ENCODE results near the gene KCNJ15.
"Not testable (repeated sequence)": the region's sequence is repeated elsewhere in the genome, so short reads cannot be mapped to it uniquely, and the experiment has no call there.

The KCNJ15 gene

DNA sequence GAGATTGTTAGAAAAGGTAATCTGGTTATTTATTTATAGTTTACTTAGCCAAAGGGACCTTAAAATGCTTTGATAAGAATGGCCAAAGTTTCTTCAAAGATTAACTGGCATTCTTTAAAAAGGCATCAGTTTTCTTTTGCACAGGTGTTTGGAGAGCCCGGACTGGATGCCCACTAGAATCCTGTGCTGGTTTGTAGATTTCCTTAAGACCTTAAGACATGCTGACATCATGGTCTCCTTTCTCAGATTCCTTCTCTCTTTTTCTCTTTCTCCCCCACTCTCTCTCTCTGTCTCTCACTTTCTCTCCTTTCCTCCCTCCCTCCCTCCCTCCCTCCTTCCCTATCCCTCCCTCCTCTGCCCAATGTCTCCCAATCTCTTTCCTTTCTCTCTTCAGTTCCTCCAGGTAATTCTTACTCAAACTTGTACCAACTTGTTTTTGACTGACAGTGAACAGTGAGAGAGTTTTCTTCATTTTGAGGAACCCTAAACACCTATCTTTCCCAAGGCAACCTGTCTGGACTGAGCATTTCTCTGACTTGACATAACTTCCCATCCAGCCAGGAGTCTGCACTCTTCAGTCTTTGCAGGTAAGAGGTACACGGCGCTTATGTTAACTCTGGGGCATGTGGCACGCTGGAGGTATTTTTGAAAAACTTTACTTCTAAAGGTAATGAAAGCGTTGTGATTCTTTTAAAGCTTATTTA is at the start of gene KCNJ15:
Gene KCNJ15, plus strand, starts transcription at position 393 of the 704 bp plus-strand sequence. CDS start 42,271 bp downstream, outside the sequence.
- no peak for DNase-seq (ENCODE audit: low read depth in 2 of 2)

DNA sequence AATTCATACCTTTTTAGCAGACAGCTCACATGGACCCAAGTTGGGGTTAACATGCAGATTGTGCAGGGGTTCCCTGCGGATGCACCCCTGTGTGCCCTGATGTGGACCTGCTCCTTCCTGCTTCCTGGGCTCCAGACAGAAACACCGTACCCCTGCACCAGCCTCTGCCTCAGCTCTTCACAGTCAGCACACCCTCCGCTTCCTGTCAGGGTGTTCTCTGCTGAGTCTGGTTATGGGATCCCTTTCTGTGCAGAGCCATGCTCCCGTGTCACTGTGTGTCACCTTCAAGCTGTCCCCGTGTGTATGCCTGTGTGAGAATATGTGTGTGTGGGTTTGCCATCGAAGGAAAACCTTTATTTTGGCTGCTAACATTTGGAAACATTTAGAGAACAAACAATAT is 48.7 kb upstream of the KCNJ15 start:
- no peak for DNase-seq (ENCODE audit: low read depth in 2 of 2)

DNA sequence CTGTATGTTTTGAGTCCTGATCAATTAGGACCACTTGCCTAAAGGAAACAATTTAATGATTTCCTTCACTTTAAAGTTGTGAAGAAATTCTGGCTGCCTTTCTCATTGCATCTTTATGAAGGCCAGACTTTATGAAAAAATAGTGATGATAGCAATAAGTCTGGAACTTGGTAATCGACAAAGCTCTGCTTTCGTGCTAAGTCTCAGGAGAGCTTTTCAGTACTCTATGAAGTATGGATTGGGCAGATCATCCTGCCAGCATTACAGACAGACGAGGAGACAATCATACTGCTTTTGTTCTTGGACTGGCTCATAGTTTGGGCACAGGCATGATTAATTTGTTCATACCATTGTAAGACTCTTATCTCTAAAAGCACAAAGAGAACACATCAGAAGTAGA is 45.5 kb upstream of the KCNJ15 start:
- DNase-seq (ENCODE audit: low read depth in 2 of 2), result no peak

DNA sequence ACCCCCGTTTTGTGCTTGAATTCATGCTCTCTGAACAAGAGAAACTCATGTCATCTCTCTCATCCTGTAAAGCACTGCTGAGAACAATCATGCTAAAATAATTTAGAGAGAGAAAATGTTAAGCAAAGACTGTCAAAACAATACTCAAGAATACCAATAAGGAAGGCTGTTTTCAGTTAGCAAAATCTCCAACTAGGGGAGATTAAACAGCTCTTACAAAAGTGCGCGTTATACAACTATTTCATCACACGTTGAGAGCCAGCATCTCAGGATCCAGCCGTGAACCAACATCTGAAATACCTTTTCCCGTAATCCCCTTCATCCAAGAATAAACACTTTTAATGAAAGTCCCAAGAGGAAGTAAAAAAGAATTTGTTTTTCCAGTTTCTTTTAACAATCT is 44.1 kb upstream of the KCNJ15 start:
- DNase-seq (ENCODE audit: low read depth in 2 of 2), result no peak

DNA sequence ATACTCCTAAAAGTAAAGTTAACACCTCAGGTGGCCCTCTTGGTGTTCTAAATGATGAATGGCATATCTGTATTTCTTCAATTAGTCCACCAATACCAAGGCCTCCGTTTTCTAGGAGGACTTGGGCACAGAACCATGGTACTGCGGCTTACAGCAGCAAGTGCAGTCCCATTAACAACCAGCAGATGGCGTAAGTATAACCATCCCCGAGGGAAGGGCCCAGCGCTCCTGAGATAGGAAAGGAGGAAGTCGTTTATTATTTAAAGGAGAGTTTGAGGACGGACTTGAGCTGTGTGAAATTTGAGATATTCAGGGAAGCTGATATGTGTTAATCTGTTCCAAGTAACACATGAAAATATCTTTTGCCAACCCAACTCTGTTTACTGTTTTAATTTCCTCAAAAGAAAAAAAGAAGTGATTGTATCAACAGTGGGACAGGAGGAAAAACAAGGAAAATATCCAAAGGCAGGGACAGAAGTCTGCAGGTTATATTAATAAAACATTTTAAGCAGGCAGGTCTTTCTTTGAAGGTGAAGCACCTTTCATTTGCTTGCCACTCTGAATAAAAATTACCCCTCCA is 37.7 kb upstream of the KCNJ15 start:
- peak in 1 of 2 donors; percentile 38 for DNase-seq (ENCODE audit: low read depth in 2 of 2)

DNA sequence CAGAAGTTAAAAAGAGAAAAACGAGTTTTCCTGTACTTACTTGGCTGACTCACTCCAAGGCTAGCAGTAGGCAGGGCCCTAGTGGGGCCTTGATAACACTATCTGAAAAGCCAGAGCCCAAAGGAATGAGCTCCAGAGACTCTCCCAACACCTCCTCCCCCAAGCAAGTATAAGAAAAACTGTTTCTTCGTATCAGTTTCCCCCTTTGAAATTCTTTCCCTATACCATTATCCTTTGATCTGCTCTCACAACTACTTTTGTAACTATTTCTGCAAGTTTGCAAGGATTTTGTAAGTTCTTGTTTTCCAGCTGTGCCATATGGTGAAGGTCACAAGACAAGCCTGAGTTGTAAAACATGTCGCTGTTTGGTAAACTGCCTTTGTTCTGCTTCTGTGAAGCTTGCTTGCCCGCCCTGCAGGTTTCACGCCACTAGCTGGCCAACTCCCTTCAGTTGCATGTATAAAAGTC is 36.5 kb upstream of the KCNJ15 start:
- DNase-seq (ENCODE audit: low read depth in 2 of 2), result no peak

DNA sequence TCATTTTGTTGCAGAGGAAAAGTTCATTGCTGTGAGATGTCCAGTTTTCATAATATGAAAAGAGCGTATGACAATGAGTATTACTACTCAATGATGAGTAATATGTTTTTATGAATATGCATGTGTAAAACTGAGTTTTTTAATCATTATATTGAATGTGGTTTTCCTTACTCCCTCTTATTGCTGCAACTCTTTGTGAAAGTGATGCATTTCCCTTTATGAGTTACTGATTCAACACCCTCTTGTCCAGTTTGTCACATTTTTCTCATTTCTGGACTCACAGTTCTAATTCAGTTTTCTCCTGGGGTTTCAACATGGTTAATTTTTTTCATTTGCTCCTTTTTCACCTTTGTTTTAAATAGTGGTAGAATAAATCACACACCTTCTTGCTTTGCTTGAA is 35.2 kb upstream of the KCNJ15 start:
- no peak for DNase-seq (ENCODE audit: low read depth in 2 of 2)

DNA sequence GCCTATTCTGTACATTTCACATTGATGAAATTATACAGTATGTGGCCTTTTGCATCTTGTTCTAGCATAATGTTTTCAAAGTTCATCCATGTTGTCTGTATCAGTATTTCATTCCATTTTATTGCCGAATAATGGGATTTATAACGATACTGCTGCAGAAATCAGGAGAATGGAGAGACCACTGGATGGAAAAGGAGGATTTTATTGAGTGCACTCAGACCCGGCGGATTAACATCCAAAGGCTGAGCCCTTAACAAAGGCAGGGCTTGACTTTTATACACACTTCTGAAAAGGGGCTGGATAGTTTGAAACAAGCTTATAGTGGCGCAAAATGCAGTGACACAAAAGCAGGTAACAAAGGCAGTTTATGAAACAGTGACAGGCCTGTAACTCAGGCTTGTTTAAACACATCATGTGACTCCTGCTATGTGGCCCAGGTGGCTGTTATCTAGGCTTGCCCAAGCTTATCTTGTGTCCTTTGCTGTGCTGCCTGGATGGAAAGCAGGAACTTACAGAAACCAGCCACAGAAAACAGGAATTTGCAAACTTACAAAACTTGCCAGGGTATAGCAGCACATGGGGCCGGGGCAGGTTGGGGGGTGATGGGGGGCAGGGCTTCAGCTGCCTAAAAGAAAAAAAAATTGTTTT is 32.8 kb upstream of the KCNJ15 start:
- DNase-seq (ENCODE audit: low read depth in 2 of 2), result no peak

DNA sequence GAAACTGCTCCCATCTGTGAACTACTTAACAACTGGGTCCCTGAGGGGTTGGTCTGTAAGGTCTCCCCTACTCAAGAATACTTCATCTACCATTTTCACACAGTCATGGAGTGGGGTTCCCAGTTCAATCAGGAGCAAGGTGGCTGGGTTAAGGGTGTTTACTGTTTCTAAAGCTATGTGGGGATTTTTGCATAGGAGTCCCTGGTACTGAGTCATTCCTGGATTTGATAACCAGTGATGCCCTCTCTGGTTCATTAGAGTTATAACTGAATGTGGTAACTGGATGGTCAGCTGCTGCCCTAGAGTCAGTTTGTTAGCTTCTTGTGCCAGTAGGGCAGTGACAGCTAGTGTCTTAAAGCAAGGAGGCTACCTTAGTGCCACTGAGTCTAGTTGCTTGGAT is 29.4 kb upstream of the KCNJ15 start:
- DNase-seq (ENCODE audit: low read depth in 2 of 2), result no peak

DNA sequence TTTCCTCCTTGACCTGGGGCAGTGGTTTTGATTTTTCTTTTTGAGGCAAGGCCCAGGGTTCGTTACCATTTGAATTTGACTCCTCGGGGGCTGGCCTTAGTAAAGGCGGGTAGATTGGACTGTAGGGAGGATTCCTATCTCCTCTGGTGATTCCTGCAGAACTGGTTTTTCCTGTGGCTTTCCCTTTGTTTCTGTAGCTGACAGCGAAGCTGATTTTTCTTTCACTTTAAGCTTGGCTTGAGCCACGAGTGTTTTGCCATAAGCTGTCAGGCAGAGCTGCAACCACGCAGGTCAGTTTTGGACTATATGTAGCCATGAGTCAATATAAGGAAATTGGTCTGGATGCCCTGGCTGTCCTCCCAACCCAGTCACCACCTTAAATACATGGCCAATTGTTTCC is 28.7 kb upstream of the KCNJ15 start:
- no peak for DNase-seq (ENCODE audit: low read depth in 2 of 2)

DNA sequence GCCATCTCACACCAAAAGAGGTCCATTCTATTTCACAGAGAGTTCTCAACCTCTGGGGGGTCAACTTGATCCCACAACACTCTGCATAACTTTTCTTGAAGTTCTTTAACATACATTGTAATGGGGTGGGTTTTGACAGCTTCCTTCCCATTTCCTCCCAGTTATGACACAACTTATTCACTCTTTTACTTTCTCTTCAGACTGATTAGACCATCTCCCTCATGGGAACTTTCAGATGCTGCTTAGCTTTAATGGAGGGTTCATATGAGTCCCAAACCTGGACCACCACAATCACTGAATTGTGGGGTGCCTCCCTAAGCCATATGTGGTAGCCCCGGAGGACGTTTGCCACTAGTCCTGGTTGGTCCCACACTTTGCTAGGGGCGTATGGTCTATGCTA is 28.3 kb upstream of the KCNJ15 start:
- no peak for DNase-seq (ENCODE audit: low read depth in 2 of 2)

DNA sequence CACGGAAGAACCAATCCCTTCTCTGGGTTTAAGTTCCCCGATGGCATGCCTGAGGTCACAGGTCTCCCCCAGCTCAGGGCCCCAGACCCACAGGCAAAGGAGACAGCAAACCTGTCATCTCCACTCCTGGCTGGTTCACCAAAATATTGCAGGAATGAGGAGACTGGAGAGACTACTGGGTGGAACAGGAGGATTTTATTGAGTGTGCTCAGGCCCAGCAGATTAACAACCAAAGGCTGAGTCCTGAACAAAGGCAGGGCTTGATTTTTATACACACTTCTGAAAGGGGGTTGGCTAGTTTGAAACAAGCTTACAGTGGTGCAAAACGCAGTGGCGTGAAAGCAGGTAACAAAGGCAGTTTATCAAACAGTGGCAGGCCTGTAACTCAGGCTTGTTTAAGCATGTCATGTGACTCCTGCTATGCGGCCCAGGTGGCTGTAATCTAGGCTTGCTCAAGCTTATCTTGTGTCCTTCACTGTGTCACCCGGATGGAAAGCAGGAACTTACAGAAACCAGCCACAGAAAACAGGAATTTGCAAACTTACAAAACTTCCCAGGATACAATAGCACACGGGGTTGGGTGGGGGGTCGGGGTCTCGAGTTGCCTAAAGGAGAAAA is 27.4 kb upstream of the KCNJ15 start:
- no peak for DNase-seq (ENCODE audit: low read depth in 2 of 2)

DNA sequence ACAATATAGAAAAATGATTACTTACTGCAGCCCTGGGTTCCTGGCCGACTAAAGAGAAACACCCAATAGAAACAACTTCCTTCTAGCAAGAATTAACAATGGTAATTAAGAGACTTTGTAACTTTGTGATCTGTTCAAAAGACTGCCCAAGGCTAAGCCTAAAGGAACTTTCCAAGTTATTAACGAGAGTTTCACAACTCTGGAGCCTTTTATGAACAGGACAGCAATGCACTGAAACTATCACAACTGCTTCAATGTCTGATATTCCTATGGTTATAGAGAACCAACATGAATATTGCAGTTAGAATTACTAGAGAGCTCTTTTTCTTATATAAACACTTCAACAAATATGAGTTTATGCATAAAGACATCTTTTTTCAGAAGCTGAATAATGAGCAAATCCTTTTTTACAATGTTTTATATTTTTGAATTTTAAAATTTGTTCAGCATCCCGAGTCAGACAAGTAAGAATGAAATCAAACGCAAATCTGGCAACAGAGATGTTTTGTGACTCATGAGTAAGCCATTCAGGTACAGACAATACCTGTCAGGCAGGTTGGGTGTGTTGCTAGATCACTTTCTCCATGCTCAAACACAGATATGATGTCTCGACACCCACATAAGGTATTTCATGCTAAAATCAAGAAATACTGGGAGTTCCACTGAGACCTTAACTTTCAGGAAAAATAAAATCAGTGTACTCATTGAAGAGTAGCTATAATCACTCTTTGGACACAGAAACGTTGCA is 22.2 kb upstream of the KCNJ15 start:
- no peak for DNase-seq (ENCODE audit: low read depth in 2 of 2)

DNA sequence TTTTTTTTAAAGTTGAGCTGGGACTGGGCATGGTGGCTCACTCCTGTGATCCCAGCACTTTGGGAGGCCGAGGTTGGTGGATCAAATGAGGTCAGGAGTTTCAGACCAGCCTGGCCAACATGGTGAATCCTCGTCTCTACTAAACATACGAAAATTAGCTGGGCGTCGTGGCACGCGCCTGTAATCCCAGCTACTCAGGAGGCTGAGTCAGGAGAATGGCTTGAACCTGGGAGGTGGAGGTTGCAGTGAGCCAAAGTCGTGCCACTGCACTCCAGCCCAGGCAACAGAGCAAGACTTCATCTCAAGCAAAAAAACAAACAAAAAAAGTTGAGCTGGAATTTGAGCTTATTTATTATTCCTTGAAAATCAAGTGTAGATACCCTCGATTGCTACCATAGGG is 21.5 kb upstream of the KCNJ15 start:
- not testable (repeated sequence) for DNase-seq (ENCODE audit: low read depth in 2 of 2)

DNA sequence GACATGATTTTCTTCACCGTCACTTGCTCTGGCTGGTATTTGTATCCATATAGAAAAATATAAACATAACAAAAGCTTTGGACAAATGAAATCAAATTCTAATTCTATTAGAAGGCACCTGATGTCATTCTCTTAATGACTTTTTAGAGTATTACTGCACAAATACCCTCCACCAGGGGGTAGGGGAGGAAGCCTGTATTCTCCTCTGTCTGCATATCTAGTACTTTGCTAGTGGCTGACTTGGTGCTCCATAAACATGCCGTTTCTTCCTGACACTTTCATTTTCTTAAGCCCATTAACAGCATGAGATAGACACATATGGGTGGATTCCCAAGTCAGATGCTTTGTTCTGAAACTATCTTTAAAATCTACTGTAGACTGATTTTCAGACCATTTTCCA is 20.6 kb upstream of the KCNJ15 start:
- no peak for DNase-seq (ENCODE audit: low read depth in 2 of 2)

DNA sequence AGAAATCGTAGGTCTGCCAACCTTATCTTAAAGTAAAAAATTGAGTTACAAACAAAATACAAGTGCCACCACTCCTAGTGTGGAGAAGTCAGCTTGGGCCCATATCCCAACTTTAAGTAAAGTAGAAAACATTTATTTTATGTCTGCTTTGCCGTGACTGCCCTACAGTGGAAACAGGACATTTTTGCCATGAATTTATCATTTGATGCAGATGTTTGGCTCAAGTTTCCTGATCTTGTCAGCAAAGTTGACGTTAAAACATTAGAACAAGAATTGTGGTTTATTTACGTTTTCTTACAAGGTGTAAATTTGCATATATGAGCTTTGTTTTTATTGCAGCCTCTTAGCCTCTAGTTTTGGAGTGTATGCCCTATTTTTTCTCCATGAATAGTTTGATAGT is 17.1 kb upstream of the KCNJ15 start:
- no peak for DNase-seq (ENCODE audit: low read depth in 2 of 2)

DNA sequence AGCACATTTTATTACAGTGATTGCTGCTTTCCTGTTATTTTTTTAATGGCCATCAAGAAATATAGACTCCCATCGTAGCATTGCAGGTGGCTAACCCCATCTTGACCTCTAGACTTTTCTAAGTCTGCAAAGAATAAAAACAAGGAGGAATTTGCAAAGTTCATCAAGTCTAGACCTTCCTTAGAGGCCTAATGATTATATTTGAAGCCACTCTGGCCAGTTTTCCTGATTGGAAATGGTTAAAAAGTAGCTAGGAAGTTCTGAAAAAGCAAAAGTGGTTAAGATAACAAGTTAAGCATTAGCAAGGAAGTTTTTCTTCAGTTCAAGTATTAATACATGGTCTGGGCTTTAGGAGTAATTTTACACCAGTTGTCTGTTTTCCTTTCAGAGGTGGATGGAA is 16.7 kb upstream of the KCNJ15 start:
- no peak for DNase-seq (ENCODE audit: low read depth in 2 of 2)

DNA sequence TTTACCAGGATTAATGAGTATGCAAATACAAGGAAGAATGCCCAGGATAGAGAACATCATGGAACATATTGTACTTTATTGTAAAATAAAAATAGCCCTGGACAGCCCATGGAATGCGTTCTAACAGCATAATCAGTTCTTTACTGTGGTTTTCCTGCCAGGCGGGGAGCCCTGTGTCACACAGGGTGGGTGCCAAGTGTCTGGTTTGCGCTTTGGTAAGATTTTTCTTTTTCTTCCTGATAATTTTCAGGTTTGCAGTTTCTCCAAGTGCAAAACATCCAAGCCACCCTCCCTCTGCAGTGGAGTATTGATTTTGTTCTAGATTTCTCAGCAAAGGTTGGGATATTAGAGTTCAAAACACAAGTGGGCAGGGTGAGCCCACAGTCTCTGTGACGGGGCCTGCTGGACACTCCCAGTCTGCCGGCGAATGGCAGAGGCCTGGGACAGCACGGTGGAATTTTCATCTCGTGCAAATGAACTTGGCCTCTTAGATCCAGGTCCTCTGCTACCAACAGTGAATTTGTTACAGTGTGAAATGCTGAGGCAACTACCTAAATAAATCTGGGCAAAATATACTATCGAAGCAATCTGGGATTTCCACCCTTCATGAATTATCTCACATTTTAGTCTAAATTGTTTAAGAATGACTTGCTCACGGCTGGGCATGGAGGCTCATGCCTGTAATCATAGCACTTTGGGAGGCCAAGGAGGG is 15.6 kb upstream of the KCNJ15 start:
- DNase-seq (ENCODE audit: low read depth in 2 of 2), result no peak

DNA sequence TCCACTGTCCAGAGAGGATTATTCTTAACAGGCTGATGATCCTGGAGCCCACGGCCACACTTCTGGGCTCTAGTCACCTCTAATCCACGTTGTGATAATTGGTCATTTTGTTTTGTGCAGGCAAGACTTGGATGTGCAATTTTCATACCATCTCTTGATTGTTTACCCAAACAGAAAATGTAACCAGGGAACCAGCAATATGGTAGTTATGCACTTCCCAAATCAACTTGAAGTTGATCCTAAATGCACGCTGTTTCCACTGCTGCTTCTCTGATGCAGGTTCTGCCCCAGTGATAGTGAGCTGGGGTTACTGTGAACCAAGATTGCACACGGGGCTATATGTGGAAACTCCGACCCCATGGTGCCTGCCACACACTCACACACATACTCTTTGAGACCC is 14.7 kb upstream of the KCNJ15 start:
- no peak for DNase-seq (ENCODE audit: low read depth in 2 of 2)

DNA sequence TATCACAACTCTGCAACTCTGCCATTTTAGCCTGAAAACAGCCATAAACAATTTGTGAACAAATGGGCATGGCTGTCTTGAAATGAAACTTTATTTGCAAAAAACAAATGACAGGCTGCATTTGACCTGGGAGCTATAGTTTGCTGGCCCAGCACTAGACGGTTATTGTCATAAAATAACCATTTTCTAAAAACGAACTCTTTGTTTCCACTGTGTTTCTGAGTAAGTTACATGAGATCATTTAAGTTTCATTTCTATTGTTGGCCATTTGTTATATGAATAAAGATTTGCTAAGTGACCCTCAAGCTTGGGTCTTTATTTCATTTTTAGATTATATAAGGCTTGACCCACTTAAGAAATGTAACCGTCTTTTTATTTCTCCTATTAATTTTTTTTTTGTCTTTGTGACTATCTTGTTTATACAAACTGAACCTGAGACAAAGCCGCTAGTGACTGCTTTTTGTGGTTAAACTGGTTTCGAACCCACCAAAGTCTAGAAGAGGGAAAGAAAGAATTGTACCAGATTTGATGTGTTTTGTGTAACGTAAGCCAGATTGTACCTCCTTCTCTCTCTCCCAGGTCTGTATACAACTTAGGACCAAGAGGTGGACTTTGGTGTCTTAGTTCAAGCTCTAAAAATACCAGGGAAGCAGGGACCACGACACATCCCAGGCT is 12.9 kb upstream of the KCNJ15 start:
- no peak for DNase-seq (ENCODE audit: low read depth in 2 of 2)

DNA sequence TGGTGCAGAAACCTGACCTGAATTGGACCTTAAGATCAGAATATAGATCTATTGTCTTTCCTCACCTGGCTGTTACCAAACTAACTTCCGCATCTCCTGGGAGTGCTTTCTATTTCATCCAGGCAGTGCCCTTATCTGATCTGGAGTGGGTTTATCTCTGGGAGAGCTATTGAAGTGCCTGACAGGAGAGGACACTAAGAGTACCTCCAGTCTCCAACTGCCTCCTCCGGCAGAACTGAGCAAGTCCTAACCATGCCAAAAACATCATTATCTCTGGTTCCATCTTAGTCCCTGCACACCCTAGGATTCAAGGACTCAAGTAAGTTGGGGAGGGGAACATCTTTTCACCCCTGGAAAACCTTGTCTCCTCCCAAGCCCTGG is 12.4 kb upstream of the KCNJ15 start:
- no peak for DNase-seq (ENCODE audit: low read depth in 2 of 2)

Measured in stimulated activated CD8-positive, alpha-beta memory T cell treated with anti-CD3 and anti-CD28 coated beads, Interleukin-7, amount 100 ng/mL, for 1 hour (primary cell).